Neuronal stem cell (in vitro differentiated cells): ENCODE results near the gene PDIA5.

Source experiments
- DNase-seq: peaks from one replicate; pipeline ENCODE4 v3.0.0-alpha.2; 2013; ENCODE audit warnings: low spot score
- H2AFZ ChIP-seq: one replicate; pipeline ENCODE4 v1.6.1; 2013; ENCODE audit warnings: mild to moderate bottlenecking, low read length, inconsistent platforms
- H2AK5ac ChIP-seq: 2 replicates; pipeline ENCODE4 v1.6.1; 2013; ENCODE audit warnings: low read depth, mild to moderate bottlenecking, inconsistent platforms, low read length, moderate library complexity, mixed read lengths
- H2BK120ac ChIP-seq: 2 replicates; pipeline ENCODE4 v1.6.1; 2013; ENCODE audit warnings: low read depth, mild to moderate bottlenecking, inconsistent platforms, low read length, moderate library complexity, mixed read lengths
- H2BK12ac ChIP-seq: one replicate; pipeline ENCODE4 v1.6.1; 2013; ENCODE audit warnings: low read length, inconsistent platforms
- H2BK15ac ChIP-seq: 2 replicates; pipeline ENCODE4 v1.6.1; 2013; ENCODE audit warnings: mild to moderate bottlenecking, low read length, inconsistent platforms, mixed read lengths
- H2BK5ac ChIP-seq: one replicate; pipeline ENCODE4 v1.6.1; 2013; ENCODE audit warnings: inconsistent platforms, mild to moderate bottlenecking, low read length, moderate library complexity
- H3K14ac ChIP-seq: one replicate; pipeline ENCODE4 v1.6.1; 2013; ENCODE audit warnings: low read length, inconsistent platforms
- H3K18ac ChIP-seq: 2 replicates; pipeline ENCODE4 v1.6.1; 2013; ENCODE audit warnings: low read length, inconsistent platforms
- H3K23ac ChIP-seq: 2 replicates; pipeline ENCODE4 v1.6.1; 2013; ENCODE audit warnings: low read depth, mild to moderate bottlenecking, mixed read lengths, low read length, inconsistent platforms; ENCODE audit not compliant: poor library complexity
- H3K27ac ChIP-seq: replicated peaks from 3 replicates; pipeline ENCODE4 v1.5.1; 2013; ENCODE audit warnings: low read length, inconsistent platforms
- H3K27me3 ChIP-seq, 3 experiments: 2 replicates each; pipeline ENCODE4 v1.6.1; 2013; ENCODE audit warnings: low read length in 3 of 3, mild to moderate bottlenecking in 2 of 3, inconsistent platforms in 1 of 3, low read depth in 1 of 3, mixed read lengths in 1 of 3, moderate library complexity in 1 of 3; ENCODE audit not compliant: control insufficient read depth in 3 of 3, insufficient read depth in 3 of 3
- H3K36me3 ChIP-seq, 2 donors: replicated peaks in 1 of 2; 2 replicates each; pipeline ENCODE4 v1.6.1; 2013; ENCODE audit warnings: low read length in 2 of 2; ENCODE audit not compliant: control insufficient read depth in 2 of 2, insufficient read depth in 2 of 2
- H3K4ac ChIP-seq: 2 replicates; pipeline ENCODE4 v1.6.1; 2013; ENCODE audit warnings: inconsistent platforms, mild to moderate bottlenecking, low read length, moderate library complexity
- H3K4me1 ChIP-seq, 2 donors: 1 replicate in 1 of 2; 2 replicates in 1 of 2; pipeline ENCODE4 v1.6.1; 2013; ENCODE audit warnings: low read length in 2 of 2, low read depth in 1 of 2; ENCODE audit not compliant: control insufficient read depth in 2 of 2, insufficient read depth in 1 of 2
- H3K4me2 ChIP-seq: one replicate; pipeline ENCODE4 v1.6.1; 2013; ENCODE audit warnings: mild to moderate bottlenecking, low read length, inconsistent platforms; ENCODE audit not compliant: insufficient read depth, poor library complexity, severe bottlenecking
- H3K4me3 ChIP-seq, 2 donors: 2 replicates each; pipeline ENCODE4 v1.5.1; 2013; ENCODE audit warnings: low read length in 2 of 2, mild to moderate bottlenecking in 2 of 2, inconsistent platforms in 1 of 2, moderate library complexity in 1 of 2
- H3K79me1 ChIP-seq: one replicate; pipeline ENCODE4 v1.6.1; 2013; ENCODE audit warnings: low read depth, mild to moderate bottlenecking, inconsistent platforms, low read length, moderate library complexity
- H3K9ac ChIP-seq: one replicate; pipeline ENCODE4 v1.6.1; 2013; ENCODE audit warnings: mild to moderate bottlenecking, low read depth, low read length, inconsistent platforms; ENCODE audit not compliant: poor library complexity
- H3K9me3 ChIP-seq, 2 donors: replicated peaks in 1 of 2; 2 replicates each; pipeline versions ENCODE3 to v1.6.1; 2013; ENCODE audit warnings: low read length in 2 of 2, mild to moderate bottlenecking in 2 of 2, inconsistent platforms in 1 of 2, low read depth in 1 of 2, mixed read lengths in 1 of 2, moderate library complexity in 1 of 2; ENCODE audit not compliant: control insufficient read depth in 2 of 2, insufficient read depth in 1 of 2
- H4K8ac ChIP-seq: one replicate; pipeline ENCODE4 v1.6.1; 2013; ENCODE audit warnings: low read depth, mild to moderate bottlenecking, inconsistent platforms, low read length, moderate library complexity
- H4K91ac ChIP-seq: one replicate; pipeline ENCODE4 v1.6.1; 2013; ENCODE audit warnings: low read length, low read depth, mild to moderate bottlenecking, inconsistent platforms; ENCODE audit not compliant: poor library complexity
- WGBS, 2 donors: extraction: QIAGEN DNeasy Blood & Tissue Kit; methylation state at CpG; one replicate each; pipeline ENCODE4 v1.1.7; 2013; ENCODE audit warnings: missing lambda C conversion rate in 2 of 2, mixed read lengths in 1 of 2; ENCODE audit not compliant: insufficient read length in 2 of 2, insufficient replicate concordance in 1 of 2; ENCODE audit errors: extremely low coverage in 2 of 2; 5-methylcytosine and 5-hydroxymethylcytosine counted together

PDIA5 gene

DNA sequence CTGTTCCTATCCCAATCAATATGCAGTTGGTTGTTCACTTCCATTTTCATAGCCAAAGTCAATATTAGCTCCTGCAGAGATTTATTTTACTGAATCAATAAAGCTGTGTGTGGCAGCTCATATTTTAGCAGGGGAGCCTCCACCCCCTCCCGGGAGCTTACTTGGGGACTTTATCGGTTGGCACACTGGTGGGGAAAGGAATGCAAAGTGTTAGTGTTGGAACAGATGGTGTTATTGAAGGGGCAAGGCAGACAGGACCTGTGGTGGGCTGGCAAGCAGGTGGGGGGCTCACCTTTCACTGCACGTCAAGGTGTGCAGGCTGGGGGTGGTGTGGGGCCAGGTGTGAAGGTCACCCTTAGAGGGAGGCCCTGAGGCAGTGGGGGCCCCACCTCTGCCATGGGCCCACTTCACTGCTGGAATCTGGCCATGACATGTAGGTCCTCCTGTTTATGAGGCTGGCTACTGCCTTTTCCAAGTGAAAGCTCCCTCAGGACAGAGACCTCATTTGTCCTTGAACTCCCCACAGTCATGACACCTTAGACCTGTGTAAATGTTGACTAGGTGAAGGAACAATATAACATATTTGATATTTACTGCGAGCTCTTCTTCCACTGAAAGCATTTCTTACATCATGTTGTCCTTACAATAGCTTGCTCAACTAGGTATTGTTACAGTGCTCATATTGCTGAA is 90.9 kb downstream of the PDIA5 start:
- Histone ChIP-seq H3K18ac (no peak overlapping the region), H2BK120ac (no peak overlapping the region), H2BK5ac (no peak overlapping the region), H4K8ac (no peak overlapping the region), H2BK12ac (no peak overlapping the region), H3K27me3 (no peaks in the 10 kb centered on the region), H3K36me3 (peaks cover 0 to 84% of the 10 kb centered on the region in 2 donors), H3K79me1 (no peaks in the 10 kb centered on the region), H3K4me3 (no peak overlapping the region), H2AK5ac (no peak overlapping the region), H3K9ac (no peak overlapping the region), H3K14ac (no peak overlapping the region), H4K91ac (no peak overlapping the region), H3K4ac (no peak overlapping the region), H3K9me3 (no peaks in the 10 kb centered on the region), H3K23ac (no peak overlapping the region), H2BK15ac (no peak overlapping the region), H2AFZ (no peak overlapping the region), H3K4me1 (peaks cover 21 to 29% of the 10 kb centered on the region in 2 donors), H3K4me2 (no peak overlapping the region), H3K27ac (no peak overlapping the region)
- WGBS, 2 donors: no CpG with 5 or more reads among the region's 4 CpGs
- no peak for DNase-seq

DNA sequence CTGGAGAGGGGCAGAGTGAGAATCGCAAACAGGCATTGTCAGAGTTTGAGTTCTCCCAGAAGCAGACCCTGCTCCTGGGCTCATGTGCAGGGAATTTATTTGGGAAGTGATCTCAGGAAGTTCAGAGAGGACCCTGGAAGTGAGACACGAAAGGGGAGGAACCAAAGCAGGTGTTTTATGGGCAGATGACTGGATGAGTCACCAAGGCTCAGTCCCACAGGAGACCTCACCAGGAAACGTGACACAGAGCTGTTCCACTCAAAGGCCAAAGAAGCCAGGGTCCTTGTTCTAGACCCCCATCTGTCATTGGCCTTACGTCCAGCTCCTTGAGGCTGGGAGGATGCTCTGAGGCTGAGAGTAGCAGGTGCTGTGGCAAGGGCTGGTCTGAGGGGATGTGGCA is 91.5 kb downstream of the PDIA5 start:
- no peak overlapping the region for H3K27ac ChIP-seq
- peaks cover 0 to 89% of the 10 kb centered on the region in 2 donors for H3K36me3 ChIP-seq
- H4K8ac ChIP-seq: no peak overlapping the region
- H2BK12ac ChIP-seq: no peak overlapping the region
- no peak overlapping the region for H3K4me3 ChIP-seq
- no peak overlapping the region for H2BK15ac ChIP-seq
- H3K4me2 ChIP-seq: no peak overlapping the region
- WGBS, 2 donors: no CpG with 5 or more reads among the region's 4 CpGs
- H3K9me3 ChIP-seq: no peaks in the 10 kb centered on the region
- H3K9ac ChIP-seq: no peak overlapping the region
- H2AFZ ChIP-seq: no peak overlapping the region
- H3K79me1 ChIP-seq: no peaks in the 10 kb centered on the region
- H3K4me1 ChIP-seq: peaks cover 15 to 26% of the 10 kb centered on the region in 2 donors
- no peak overlapping the region for H3K14ac ChIP-seq
- no peak for DNase-seq
- no peak overlapping the region for H3K18ac ChIP-seq
- H4K91ac ChIP-seq: no peak overlapping the region
- no peak overlapping the region for H2AK5ac ChIP-seq
- H2BK120ac ChIP-seq: no peak overlapping the region
- no peaks in the 10 kb centered on the region for H3K27me3 ChIP-seq
- no peak overlapping the region for H2BK5ac ChIP-seq
- H3K23ac ChIP-seq: no peak overlapping the region
- H3K4ac ChIP-seq: no peak overlapping the region

DNA sequence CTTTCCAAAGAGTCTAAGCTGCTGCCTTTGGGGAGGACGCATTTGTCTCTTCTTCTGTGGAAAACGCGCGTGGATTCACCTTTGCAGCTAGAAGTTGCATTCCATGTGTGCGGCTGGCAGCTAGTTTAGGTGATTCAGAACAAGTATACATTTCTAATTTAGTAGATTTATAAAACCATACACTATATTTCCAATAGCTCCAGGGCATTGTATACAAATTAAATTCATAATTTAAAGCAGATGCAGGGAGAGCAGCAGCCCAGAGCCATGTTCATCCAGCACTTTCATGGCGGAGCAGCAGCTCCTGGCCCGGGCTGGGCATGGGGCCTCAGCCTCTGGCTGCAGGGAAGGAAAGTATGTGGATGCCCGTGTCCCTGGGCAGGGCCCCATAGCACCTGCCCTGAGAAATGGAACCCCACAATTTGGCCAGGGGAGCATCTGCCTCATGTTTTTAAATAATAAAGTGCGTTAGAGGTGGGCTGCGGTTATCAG is 92.1 kb downstream of the PDIA5 start:
- Histone ChIP-seq H3K18ac (no peak overlapping the region), H4K8ac (no peak overlapping the region), H4K91ac (no peak overlapping the region), H3K4me1 (peaks cover 9 to 21% of the 10 kb centered on the region in 2 donors), H3K9me3 (peaks cover 0 to under 1% of the 10 kb centered on the region in 2 donors), H3K4ac (no peak overlapping the region), H2AFZ (no peak overlapping the region), H3K14ac (no peak overlapping the region), H2BK15ac (no peak overlapping the region), H2BK12ac (no peak overlapping the region), H3K23ac (no peak overlapping the region), H2BK120ac (no peak overlapping the region), H2BK5ac (no peak overlapping the region), H3K4me3 (no peak overlapping the region), H2AK5ac (no peak overlapping the region), H3K79me1 (no peaks in the 10 kb centered on the region), H3K27me3 (no peaks in the 10 kb centered on the region), H3K36me3 (peaks cover 0 to 95% of the 10 kb centered on the region in 2 donors), H3K9ac (no peak overlapping the region), H3K27ac (no peak overlapping the region), H3K4me2 (no peak overlapping the region)
- no peak for DNase-seq
- no CpG with 5 or more reads among the region's 10 CpGs for WGBS, 2 donors

DNA sequence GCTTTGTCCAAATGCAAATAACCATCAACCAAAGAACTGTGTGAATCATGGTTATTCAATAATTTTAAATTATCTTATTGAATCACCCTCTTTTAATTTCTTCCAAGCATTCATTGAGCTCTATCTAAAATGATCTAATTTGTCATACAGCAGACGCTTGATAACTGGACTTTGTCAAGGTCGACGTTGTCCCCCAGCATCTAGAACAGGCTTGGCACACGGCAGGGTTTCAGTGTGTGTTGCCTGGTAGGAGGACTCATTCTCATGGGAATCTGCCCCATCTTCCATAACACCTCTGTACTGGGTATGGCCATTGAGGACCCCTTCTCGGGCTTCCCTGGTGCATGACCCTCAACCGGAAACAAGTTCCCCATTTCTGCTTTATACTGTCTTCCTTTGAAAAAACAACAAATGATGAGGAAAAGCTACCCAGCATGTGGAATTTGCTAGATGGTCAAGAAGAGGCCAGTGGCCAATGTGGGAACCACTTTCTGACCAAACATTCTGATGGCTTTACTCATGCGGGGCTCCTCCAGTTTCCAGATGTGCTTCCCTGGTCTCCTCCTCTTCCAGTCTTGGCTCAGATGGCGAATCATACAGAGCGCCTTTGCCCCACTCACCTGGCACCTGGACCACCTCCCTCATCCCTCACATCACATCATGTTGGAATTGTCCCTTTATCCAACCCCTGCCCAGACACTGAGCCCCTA is 93.3 kb downstream of the PDIA5 start:
- no peak overlapping the region for H2BK15ac ChIP-seq
- no peak overlapping the region for H2AFZ ChIP-seq
- no peaks in the 10 kb centered on the region for H3K27me3 ChIP-seq
- no peak overlapping the region for H3K23ac ChIP-seq
- peaks cover 2 to 10% of the 10 kb centered on the region in 2 donors for H3K4me1 ChIP-seq
- no peak overlapping the region for H2AK5ac ChIP-seq
- no peak overlapping the region for H2BK120ac ChIP-seq
- H3K79me1 ChIP-seq: no peaks in the 10 kb centered on the region
- H3K18ac ChIP-seq: no peak overlapping the region
- H3K9ac ChIP-seq: no peak overlapping the region
- H4K8ac ChIP-seq: no peak overlapping the region
- no peak for DNase-seq
- no peak overlapping the region for H3K27ac ChIP-seq
- H4K91ac ChIP-seq: no peak overlapping the region
- H3K14ac ChIP-seq: peak overlapping the region; percentile 9
- H3K4me2 ChIP-seq: no peak overlapping the region
- H3K4ac ChIP-seq: no peak overlapping the region
- H3K9me3 ChIP-seq: peaks cover 0 to 11% of the 10 kb centered on the region in 2 donors
- H3K4me3 ChIP-seq: no peak overlapping the region
- no peak overlapping the region for H2BK5ac ChIP-seq
- peaks cover 1 to 99% of the 10 kb centered on the region in 2 donors for H3K36me3 ChIP-seq
- no CpG with 5 or more reads among the region's 9 CpGs for WGBS, 2 donors
- no peak overlapping the region for H2BK12ac ChIP-seq
